Astrocyte (in vitro differentiated cells and primary cell): Measurements from ENCODE around the gene CDK14. TPM values are rescaled to one million over a fixed set of nuclear protein-coding genes. Genes with fewer than 3 reads are reported as not detected.
A peak's percentile ranks its signal among the peaks of the same experiment; 100 is the strongest.

Experiments
- DNase-seq: peaks from one replicate; pipeline ENCODE4 v3.0.0-alpha.2; 2010; ENCODE audit warnings: low read depth
- FAIRE-seq: peaks from 2 replicates; lab custom pipeline; 2011; peaks lifted over from hg19 to GRCh38; lab: Jason Lieb, UNC
- H2AFZ ChIP-seq: 2 replicates; pipeline ENCODE4 v1.6.0; 2012; ENCODE audit warnings: low read depth, low read length, inconsistent platforms
- H3K27ac ChIP-seq: 2 replicates; pipeline ENCODE4 v1.5.1; 2011; ENCODE audit warnings: low read depth, low read length, inconsistent platforms
- H3K27me3 ChIP-seq: 2 replicates; pipeline ENCODE4 v1.6.0; 2011; ENCODE audit warnings: low read length, inconsistent platforms; ENCODE audit not compliant: insufficient read depth
- H3K36me3 ChIP-seq: 2 replicates; pipeline ENCODE4 v1.5.1; 2011; ENCODE audit warnings: low read length, inconsistent platforms; ENCODE audit not compliant: insufficient read depth
- H3K4me1 ChIP-seq: 2 replicates; pipeline ENCODE4 v1.5.1; 2011; ENCODE audit warnings: low read length, inconsistent platforms; ENCODE audit not compliant: insufficient read depth
- H3K4me2 ChIP-seq: 2 replicates; pipeline ENCODE4 v1.6.0; 2012; ENCODE audit warnings: low read length, inconsistent platforms
- H3K4me3 ChIP-seq: 2 replicates; pipeline ENCODE4 v1.5.1; 2011; ENCODE audit warnings: low read depth, mild to moderate bottlenecking, low read length, inconsistent platforms; ENCODE audit not compliant: insufficient read depth
- H3K79me2 ChIP-seq: 2 replicates; pipeline ENCODE4 v1.6.0; 2012; ENCODE audit warnings: mild to moderate bottlenecking, low read length, inconsistent platforms; ENCODE audit not compliant: insufficient read depth
- H3K9ac ChIP-seq: 2 replicates; pipeline ENCODE4 v1.6.0; 2012; ENCODE audit warnings: mild to moderate bottlenecking, low read length, inconsistent platforms
- H3K9me3 ChIP-seq: 2 replicates; pipeline ENCODE4 v1.5.1; 2012; ENCODE audit warnings: low read depth, mild to moderate bottlenecking, low read length, inconsistent platforms; ENCODE audit not compliant: insufficient read depth
- H4K20me1 ChIP-seq: 2 replicates; pipeline ENCODE4 v1.6.0; 2012; ENCODE audit warnings: low read length, inconsistent platforms; ENCODE audit not compliant: insufficient read depth
- H3K27ac Mint-ChIP-seq: one replicate; pipeline ENCODE4 v1.8.0; 2021; ENCODE audit warnings: mild to moderate bottlenecking, mixed read lengths; ENCODE audit not compliant: unreplicated experiment
- H3K27me3 Mint-ChIP-seq: one replicate; pipeline ENCODE4 v1.8.0; 2021; ENCODE audit warnings: low read depth, mixed read lengths; ENCODE audit not compliant: unreplicated experiment
- H3K36me3 Mint-ChIP-seq: one replicate; pipeline ENCODE4 v1.8.0; 2021; ENCODE audit warnings: low read depth, mixed read lengths; ENCODE audit not compliant: unreplicated experiment
- H3K4me1 Mint-ChIP-seq: one replicate; pipeline ENCODE4 v1.8.0; 2021; ENCODE audit warnings: low read depth, mixed read lengths; ENCODE audit not compliant: unreplicated experiment
- H3K4me3 Mint-ChIP-seq: one replicate; pipeline ENCODE4 v1.8.0; 2021; ENCODE audit warnings: mild to moderate bottlenecking, moderate library complexity, mixed read lengths; ENCODE audit not compliant: unreplicated experiment
- H3K9me3 Mint-ChIP-seq: one replicate; pipeline ENCODE4 v1.8.0; 2021; ENCODE audit warnings: mild to moderate bottlenecking, mixed read lengths; ENCODE audit not compliant: unreplicated experiment
- EZH2 ChIP-seq: IDR thresholded peaks from 2 replicates; pipeline ENCODE4 v1.6.1; 2012; ENCODE audit warnings: mild to moderate bottlenecking, low read length, inconsistent platforms; ENCODE audit not compliant: insufficient read depth
- total RNA-seq: library from RNA; stranded (reverse); gene quantifications from 2 replicates; pipeline ENCODE4 v1.2.1, GENCODE V29; 2021
- TF ChIP-seq, protein P1 (sequence below): IDR thresholded peaks from 2 replicates; pipeline ENCODE4 v1.5.1; 2011; ENCODE audit warnings: low read depth, mild to moderate bottlenecking, inconsistent platforms, low read length, moderate library complexity; ENCODE audit not compliant: insufficient read depth

The CDK14 gene
- total RNA-seq, 1 donor from 2014 or later, result 30.2 TPM

DNA sequence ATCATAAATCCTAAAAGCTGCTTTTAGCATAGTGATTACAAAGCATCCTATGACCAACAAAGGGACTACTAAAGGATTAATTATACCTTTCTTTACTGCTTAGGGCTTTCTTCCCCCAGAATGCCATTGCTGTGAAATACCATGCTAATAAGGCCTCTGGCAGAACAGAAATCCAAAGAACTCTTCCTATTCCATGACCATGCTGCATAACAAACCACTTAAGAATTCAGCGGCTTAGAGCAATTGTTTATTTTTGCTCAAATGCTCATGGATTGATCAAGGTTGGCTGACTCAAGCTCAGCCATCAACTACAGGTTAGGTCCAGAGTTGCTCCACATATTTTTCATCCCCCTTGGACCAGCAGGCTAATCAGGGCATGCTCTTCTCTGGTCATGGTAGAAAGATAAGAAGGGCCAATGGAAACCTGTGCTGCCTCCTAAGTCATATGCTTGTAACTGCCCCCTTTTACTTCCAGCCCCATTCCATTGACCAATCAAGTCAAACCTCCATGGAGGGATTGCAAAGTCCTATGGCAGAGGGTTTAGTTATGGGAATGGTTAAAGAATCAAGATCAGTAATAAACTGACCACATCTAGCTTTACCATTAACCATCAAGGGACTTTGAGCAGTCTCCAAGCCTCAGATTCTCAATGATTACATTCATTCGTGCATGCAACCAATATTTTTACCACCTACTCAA is 423.7 kb downstream of the CDK14 start:
- no peaks in the 10 kb centered on the region for H3K36me3 Mint-ChIP-seq
- H3K9me3 ChIP-seq, result no peaks in the 10 kb centered on the region
- no peaks in the 10 kb centered on the region for H3K79me2 ChIP-seq
- H3K27me3 ChIP-seq, result no peaks in the 10 kb centered on the region
- H3K27me3 Mint-ChIP-seq, result no peaks in the 10 kb centered on the region
- DNase-seq, result peak; percentile 53
- no peak overlapping the region for H3K4me2 ChIP-seq
- no peak overlapping the region for H3K27ac Mint-ChIP-seq
- no peak for FAIRE-seq
- H4K20me1 ChIP-seq, result no peaks in the 10 kb centered on the region
- no peaks in the 10 kb centered on the region for H3K4me1 Mint-ChIP-seq
- no peaks in the 10 kb centered on the region for H3K4me1 ChIP-seq
- H3K4me3 Mint-ChIP-seq, result no peak overlapping the region
- H3K9ac ChIP-seq, result no peak overlapping the region
- TF ChIP-seq, protein P1, sequence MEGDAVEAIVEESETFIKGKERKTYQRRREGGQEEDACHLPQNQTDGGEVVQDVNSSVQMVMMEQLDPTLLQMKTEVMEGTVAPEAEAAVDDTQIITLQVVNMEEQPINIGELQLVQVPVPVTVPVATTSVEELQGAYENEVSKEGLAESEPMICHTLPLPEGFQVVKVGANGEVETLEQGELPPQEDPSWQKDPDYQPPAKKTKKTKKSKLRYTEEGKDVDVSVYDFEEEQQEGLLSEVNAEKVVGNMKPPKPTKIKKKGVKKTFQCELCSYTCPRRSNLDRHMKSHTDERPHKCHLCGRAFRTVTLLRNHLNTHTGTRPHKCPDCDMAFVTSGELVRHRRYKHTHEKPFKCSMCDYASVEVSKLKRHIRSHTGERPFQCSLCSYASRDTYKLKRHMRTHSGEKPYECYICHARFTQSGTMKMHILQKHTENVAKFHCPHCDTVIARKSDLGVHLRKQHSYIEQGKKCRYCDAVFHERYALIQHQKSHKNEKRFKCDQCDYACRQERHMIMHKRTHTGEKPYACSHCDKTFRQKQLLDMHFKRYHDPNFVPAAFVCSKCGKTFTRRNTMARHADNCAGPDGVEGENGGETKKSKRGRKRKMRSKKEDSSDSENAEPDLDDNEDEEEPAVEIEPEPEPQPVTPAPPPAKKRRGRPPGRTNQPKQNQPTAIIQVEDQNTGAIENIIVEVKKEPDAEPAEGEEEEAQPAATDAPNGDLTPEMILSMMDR, result no peak
- TF ChIP-seq EZH2, result no peak
- H3K36me3 ChIP-seq, result no peaks in the 10 kb centered on the region
- no peak overlapping the region for H3K4me3 ChIP-seq
- no peaks in the 10 kb centered on the region for H3K9me3 Mint-ChIP-seq
- no peak overlapping the region for H3K27ac ChIP-seq
- H2AFZ ChIP-seq, result no peak overlapping the region

GRCh38 chr7:91020636-91021385 is 424.7 kb downstream of the CDK14 start:
- no peak overlapping the region for H3K4me3 ChIP-seq
- no peaks in the 10 kb centered on the region for H3K9me3 Mint-ChIP-seq
- H3K27ac ChIP-seq, result no peak overlapping the region
- no peaks in the 10 kb centered on the region for H3K4me1 Mint-ChIP-seq
- FAIRE-seq (no peak), DNase-seq (peak; percentile 55)
- no peaks in the 10 kb centered on the region for H4K20me1 ChIP-seq
- H3K9ac ChIP-seq, result no peak overlapping the region
- no peak overlapping the region for H3K4me3 Mint-ChIP-seq
- no peaks in the 10 kb centered on the region for H3K27me3 Mint-ChIP-seq
- H3K4me2 ChIP-seq, result no peak overlapping the region
- H3K27me3 ChIP-seq, result no peaks in the 10 kb centered on the region
- no peaks in the 10 kb centered on the region for H3K4me1 ChIP-seq
- no peaks in the 10 kb centered on the region for H3K36me3 ChIP-seq
- no peak overlapping the region for H3K27ac Mint-ChIP-seq
- TF ChIP-seq, protein P1, result no peak
- TF ChIP-seq EZH2, result no peak
- no peaks in the 10 kb centered on the region for H3K79me2 ChIP-seq
- H3K36me3 Mint-ChIP-seq, result no peaks in the 10 kb centered on the region
- no peaks in the 10 kb centered on the region for H3K9me3 ChIP-seq
- no peak overlapping the region for H2AFZ ChIP-seq
